SW480 (cell line): ENCODE results near the gene LRP1B.

Experiments used
- DNase-seq: peaks from one replicate; pipeline ENCODE4 v3.0.0-alpha.2; 2016; ENCODE audit warnings: low spot score

The LRP1B gene

DNA sequence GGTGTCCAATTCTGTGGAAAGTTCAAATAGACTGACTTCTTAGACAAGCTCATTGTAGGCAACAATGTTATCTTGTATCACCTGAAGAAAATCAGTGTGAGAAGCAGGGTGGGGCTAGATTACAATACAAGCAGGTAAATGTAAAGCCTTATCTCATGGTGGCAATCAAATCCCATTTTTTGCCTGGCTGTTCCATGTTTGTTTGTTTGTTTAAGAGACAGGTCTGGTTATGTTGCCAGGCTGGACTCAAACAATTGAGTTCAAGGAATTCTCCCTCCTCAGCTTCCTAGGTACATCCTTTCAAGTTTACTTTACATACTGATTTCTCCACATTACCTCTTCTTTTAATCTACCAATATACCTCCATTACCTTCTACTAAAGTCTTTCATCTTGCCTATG is 464.6 kb downstream of the LRP1B start:
- no peak for DNase-seq

GRCh38 chr2:141660232-141660631 is 470.6 kb downstream of the LRP1B start:
- no peak for DNase-seq

DNA sequence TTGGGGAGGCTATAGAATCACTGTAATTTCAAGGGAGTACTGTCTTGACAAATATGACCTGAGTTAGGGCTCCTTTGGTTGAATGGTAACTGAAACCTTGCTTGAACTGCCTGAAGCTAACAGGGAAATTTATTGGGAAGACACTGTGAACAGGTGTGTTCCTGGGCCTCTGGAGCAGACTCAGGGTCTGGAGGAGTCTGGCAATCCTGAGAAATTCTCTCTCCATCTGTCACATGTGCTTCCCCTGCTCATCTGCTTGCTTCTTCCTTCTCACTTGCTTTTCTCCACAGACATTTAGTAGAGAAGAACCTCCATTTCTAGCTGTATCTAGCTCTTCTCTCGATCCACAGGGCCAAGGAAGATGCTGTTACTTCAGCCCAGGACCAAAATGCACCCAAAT is 476.5 kb downstream of the LRP1B start:
- DNase-seq = no peak

DNA sequence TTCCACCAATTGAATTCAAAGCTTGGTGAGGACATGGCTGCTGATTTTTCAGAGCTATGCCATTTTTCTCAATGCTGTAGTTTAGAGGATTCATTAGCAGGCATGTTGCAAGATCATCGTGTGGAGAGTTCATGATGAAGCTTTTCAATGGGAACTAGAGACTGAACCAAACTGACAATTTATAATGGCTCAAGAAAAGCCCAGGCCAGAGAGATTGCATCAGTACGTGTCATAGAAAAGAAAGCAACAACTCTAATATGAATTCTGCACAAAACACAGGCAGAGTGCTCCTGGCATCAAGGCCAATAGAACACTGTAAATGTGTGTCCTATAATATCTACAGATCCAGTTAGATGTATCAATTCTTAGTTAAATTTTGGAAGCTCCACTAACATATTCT is 477.6 kb downstream of the LRP1B start:
- DNase-seq = no peak

- DNase-seq = no peak
Observed at GRCh38 chr2:141652308-141652707, 478.5 kb downstream of the LRP1B start.

DNA sequence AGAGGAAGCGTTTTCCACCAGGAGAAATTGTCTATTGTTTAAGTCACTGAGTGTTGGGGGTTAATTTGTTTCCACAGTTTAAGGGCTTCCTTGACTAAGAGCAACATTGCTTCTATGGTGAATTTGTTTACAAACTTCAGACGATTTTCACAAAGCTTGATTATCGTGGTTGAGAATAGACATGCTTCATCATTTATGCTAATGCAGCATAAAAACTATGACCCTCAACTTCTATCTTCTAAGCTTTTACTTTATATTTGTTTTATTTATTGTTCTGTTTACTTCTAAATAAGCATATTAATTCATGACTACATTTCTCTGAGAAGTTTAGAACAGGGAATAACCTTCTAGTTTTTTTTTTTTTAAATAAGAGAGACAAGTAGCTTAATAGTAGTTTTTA is 483.5 kb downstream of the LRP1B start:
- no peak for DNase-seq

DNA sequence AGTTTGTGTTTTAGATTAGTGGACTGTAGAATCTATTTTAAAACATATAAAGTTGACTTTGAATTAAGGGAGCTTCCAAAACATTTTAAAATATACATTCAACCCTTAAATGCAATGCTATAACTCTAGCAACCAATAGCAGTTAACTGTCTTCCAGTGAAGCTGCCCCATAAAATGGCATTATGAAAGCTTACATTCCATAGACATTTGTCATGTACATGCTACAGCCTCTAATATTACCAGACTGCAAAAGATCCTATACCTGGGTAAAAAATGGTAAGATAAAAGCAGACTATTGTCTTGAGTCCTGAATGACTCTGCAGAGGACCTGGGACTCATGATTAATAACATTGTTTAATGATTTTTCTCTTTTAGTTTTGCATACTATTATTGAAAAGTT is 489.4 kb downstream of the LRP1B start:
- DNase-seq = no peak

DNA sequence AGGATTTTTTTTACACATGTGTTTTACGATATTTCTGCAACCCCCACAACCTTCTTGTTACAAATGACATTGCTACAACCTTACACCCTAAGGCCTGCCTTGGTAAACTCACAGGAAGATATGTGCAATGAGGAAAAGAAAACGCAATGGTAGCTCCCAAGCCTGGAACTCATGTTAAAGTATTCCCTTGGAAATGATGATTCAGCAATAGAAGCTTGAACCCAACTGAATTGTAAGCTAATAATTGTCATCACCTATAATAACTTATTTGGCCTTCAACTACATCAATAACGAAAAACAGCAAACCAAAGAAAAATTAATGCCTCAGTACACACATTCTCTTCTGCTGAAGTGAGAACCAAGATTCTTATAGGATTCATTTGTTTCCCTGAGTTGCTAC is 491.0 kb downstream of the LRP1B start:
- no peak for DNase-seq

DNA sequence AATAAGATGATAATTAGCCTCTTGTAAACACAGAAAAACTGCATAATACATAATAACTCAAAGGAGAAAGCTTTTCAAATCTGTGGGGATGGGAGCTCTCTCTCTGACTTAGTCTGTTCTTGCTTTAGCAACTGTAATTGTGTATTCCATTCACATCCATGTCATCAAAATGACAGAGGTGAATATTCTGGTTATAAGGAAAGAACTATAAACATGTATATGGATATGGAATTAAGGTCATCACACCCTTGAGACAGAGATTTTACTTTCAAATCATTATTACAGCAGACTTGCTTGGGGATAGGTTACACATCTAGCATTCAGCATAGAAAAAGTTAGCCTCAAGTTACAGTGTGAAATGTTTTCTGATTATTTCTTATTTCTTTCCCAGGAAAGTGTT is 497.7 kb downstream of the LRP1B start:
- no peak for DNase-seq

DNA sequence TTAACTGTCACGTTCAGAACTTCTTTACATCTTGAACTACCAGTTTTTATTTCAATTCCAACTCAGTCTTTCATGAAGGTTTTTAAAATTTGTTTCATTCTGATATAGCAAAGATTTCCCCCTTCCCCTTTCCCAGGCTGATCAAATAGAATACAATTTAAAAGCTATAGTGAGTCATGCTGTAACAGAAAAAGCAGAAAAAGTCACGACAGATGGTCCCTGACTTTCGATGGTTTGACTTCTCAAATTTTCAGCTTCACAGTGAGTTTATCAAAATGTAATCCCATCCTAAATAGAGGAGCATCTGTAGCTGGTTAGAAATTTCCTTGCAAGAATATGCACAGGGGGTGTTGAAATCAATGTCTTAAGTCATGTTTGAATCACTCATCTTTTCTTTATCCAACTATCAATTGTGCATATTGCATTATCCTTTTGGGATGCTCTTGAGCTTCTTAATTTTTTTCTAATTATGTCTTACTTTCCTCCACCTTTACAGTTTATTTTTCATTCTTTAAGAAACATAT is 500.3 kb downstream of the LRP1B start:
- no peak for DNase-seq

DNA sequence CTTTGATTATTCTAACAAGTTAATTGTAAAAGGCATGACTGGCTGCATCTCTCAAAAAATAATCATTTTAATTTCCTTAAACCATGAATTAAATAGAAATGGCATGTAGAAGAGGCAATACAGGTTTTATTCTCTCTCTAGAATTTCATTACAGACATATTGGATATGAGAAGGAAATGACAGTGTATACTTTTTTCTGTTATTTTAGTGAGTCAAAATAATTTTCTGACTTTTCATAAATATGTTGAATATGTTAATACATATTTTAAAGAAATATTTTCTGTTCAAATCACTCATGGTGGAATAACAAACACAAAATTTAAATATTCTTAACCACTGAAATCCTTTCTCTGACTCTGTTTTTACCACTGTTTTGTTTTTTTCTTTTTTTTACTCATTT is 510.4 kb downstream of the LRP1B start:
- DNase-seq = no peak

DNA sequence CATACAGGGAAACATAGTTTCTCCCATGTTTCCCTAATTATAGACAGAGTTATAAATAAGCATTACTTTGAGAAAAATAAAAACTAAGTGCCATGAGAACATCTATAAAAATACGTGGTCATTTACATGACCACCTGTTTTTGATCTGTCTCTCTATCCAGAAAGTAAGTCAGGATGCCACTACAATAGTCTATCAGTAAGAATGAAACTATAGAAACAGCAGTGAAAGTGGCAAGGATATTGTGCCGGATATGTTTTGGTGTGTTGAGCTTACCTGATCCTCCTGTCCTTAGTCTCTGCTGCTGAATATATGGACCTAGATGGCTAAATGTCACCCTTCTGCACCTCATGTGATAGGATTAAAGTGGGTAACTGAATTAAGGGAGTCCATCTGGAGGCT is 512.4 kb downstream of the LRP1B start:
- no peak for DNase-seq

- no peak for DNase-seq
Observed at GRCh38 chr2:141611981-141612380, 518.8 kb downstream of the LRP1B start.

DNA sequence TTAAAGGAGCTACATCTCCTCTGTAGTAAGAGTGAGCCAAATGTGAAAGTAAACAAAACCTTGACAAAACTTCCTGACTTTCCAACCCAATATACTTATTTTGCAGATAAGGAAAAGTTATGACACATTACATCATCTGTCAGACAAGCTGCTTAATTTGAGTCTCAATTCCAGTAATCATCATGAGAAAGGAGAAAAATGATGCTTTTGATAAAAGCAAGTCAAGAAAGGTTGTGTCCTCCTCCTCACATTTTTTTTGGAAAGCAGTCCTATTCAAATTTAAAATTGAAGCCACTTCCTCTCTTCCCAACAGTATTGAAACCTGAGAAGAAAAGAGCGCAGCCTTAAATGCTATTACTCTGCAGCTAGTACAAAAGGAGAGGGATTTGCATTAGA is 519.6 kb downstream of the LRP1B start:
- DNase-seq = no peak

DNA sequence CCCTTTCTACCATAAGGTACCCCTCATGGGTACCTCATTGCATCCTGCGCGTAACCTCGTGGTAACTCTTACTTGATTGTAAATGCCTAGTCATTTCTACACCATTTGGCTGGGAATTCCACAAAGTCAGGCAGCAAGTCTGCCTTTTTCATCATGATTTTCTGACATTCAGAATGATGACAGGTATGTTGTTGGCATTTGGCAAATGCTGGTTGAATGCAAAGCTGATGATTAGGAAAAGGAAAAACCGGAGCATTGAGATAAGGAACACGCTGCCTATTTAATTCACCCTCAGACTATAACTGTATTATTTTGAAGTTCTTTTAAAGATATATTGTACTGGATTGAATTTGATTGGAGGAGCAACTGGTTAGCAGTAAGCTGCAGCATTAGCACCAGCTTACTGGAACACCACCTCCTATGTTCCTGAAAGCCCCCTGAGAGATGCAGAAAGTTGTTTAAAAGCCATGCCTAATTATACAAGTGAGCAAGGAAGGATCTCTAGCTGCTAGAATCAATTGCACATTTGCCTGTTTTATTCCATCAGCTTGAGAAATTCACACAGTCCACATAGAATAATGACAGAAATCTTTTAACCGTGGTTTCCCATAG is 520.1 kb downstream of the LRP1B start:
- DNase-seq = no peak

DNA sequence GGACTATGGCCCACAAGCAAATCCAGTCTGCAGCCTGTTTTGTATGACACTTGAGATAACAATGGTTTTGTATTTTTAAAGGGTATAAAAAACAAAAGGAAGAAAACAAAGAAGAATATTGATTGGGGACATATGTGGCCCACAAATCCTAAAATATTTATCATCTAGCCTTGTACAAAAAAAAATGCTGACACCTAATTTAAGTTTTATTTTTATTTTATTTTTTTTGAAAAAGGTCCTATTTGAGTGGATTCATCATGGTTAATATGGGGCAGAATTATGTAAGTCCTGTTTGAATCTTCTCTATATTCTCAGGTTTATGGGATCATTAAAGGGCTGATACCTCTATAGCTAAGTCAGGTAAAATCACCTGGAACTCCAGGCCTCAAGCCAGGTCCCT is 525.7 kb downstream of the LRP1B start:
- DNase-seq = no peak

DNA sequence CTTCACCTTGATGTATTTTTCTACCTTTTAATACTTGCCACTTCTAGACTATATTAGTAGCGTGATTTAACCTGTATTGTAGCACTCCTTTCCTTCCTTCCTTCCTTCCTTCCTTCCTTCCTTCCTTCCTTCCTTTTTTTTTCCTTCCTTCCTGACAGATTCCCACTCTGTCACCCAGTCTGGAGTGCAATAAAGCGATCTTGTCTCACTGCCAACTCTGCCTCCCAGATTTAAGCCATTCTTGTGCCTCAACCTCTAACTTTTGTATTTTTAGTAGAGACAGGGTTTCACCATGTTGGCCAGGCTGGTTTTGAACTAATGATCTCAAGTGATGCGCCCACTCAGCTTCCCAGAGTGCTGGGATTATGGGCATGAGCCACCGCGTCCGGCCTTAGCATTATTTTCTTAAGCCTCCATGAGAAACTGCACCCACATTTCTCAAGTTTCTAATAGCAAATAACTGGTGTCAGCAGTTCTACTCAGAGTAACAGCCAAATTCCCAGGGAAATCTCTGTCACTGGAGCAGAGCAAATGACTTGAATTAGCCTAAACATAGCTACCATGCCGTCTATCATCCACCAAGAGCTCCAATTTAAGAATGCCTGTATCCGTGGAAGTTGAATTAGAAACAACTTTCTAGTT is 529.2 kb downstream of the LRP1B start:
- DNase-seq = no peak

GRCh38 chr2:141599721-141600120 is 531.1 kb downstream of the LRP1B start:
- no peak for DNase-seq

GRCh38 chr2:141598982-141599381 is 531.8 kb downstream of the LRP1B start:
- no peak for DNase-seq

DNA sequence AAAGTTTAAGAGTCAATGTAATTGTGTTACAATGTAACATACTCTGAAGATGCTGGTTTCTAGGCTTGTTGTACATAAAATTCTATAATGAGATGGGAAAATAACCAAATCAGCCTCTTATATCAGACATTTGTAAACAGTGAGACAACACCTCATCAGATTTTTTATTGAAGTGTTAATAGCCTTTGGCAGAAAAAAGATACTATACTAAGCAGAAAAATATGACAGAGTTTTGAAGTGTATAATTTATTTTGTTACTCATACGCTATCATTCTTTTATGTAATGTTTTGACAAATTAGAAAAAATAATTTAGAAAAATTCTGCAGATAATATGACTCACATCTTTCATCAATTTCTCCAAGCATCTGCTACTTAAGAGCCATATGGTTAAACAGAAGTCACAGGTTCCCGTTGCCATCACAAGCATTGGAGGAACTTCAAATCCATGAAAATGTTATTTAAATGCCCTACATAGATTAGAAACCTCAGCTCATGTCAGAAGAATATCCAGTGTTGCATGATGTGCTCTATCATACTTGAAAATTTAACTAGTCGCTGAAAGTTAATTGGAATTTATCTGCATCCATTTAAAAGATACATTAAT is 535.4 kb downstream of the LRP1B start:
- DNase-seq = no peak

- no peak for DNase-seq
Observed at GRCh38 chr2:141591787-141592186, 539.0 kb downstream of the LRP1B start.

- DNase-seq = no peak
Observed at GRCh38 chr2:141590620-141591019, 540.2 kb downstream of the LRP1B start.

- DNase-seq = no peak
Observed at GRCh38 chr2:141589314-141589713, 541.5 kb downstream of the LRP1B start.

GRCh38 chr2:141586985-141587384 is 543.8 kb downstream of the LRP1B start:
- DNase-seq = no peak
